DOHH2 (cell line): Measurements from ENCODE around the gene CANT1.

Experiments used
- H3F3A ChIP-seq: fragments of 200-600 bp; sonication (generic), shearing (Covaris generic); 2 replicates; pipeline ENCODE4 v1.6.0; 2016; ENCODE audit warnings: antibody characterized with exemption, mild to moderate bottlenecking; ENCODE audit not compliant: control insufficient read depth, insufficient read depth
- H3K27ac ChIP-seq: fragments of 200-600 bp; sonication (generic); 2 replicates; pipeline ENCODE4 v1.5.1; 2014; ENCODE audit warnings: low read depth, mild to moderate bottlenecking, low read length, moderate library complexity
- H3K27me3 ChIP-seq: fragments of 200-600 bp; sonication (generic); 2 replicates; pipeline ENCODE4 v1.6.1; 2014; ENCODE audit warnings: mild to moderate bottlenecking, low read length, mixed read lengths; ENCODE audit not compliant: control insufficient read depth
- H3K36me3 ChIP-seq: fragments of 200-600 bp; sonication (generic); 2 replicates; pipeline ENCODE4 v1.6.1; 2014; ENCODE audit warnings: mild to moderate bottlenecking, low read length, moderate library complexity, mixed read lengths; ENCODE audit not compliant: control insufficient read depth
- H3K4me1 ChIP-seq: fragments of 200-600 bp; sonication (generic); 2 replicates; pipeline ENCODE4 v1.6.1; 2014; ENCODE audit warnings: mild to moderate bottlenecking, low read length, mixed read lengths; ENCODE audit not compliant: control insufficient read depth
- H3K4me2 ChIP-seq: fragments of 200-600 bp; sonication (generic); 2 replicates; pipeline ENCODE4 v1.6.0; 2014; ENCODE audit warnings: mild to moderate bottlenecking, low read length, moderate library complexity
- H3K4me3 ChIP-seq: fragments of 200-600 bp; sonication (generic); 2 replicates; pipeline ENCODE4 v1.5.1; 2014; ENCODE audit warnings: mild to moderate bottlenecking, low read length, mixed read lengths
- H3K79me2 ChIP-seq: fragments of 200-600 bp; sonication (generic); 2 replicates; pipeline ENCODE4 v1.6.1; 2014; ENCODE audit warnings: mild to moderate bottlenecking, low read length, mixed read lengths; ENCODE audit not compliant: control insufficient read depth
- H3K9me2 ChIP-seq: fragments of 200-600 bp; sonication (generic); replicated peaks from 2 replicates; pipeline ENCODE4 v1.6.1; 2014; ENCODE audit warnings: mild to moderate bottlenecking, low read length, mixed read lengths; ENCODE audit not compliant: control insufficient read depth
- H3K9me3 ChIP-seq: fragments of 200-600 bp; sonication (generic); 2 replicates; pipeline ENCODE4 v1.6.1; 2014; ENCODE audit warnings: antibody characterized with exemption, low read length, mixed read lengths; ENCODE audit not compliant: control insufficient read depth, insufficient read depth
- H4K20me1 ChIP-seq: fragments of 200-600 bp; sonication (generic); 2 replicates; pipeline ENCODE4 v1.6.0; 2014; ENCODE audit warnings: low read depth, mild to moderate bottlenecking, antibody characterized with exemption, low read length, moderate library complexity; ENCODE audit not compliant: control insufficient read depth, insufficient read depth
- EZH2phosphoT487 ChIP-seq: fragments of 200-600 bp; sonication (generic); IDR thresholded peaks from 2 replicates; pipeline ENCODE4 v1.6.1; 2017; ENCODE audit warnings: borderline replicate concordance, mild to moderate bottlenecking, antibody characterized with exemption, low read length, moderate library complexity, mixed read lengths
- TF ChIP-seq, protein P1 (sequence below): fragments of 200-600 bp; sonication (generic); IDR thresholded peaks from one replicate; pipeline ENCODE4 v1.5.1; 2014; ENCODE audit warnings: antibody characterized with exemption, mild to moderate bottlenecking, low read depth, low read length; ENCODE audit not compliant: poor library complexity, severe bottlenecking

Gene CANT1

GRCh38 chr17:79048826-79049755 is 39.5 kb upstream of the CANT1 start:
- Histone ChIP-seq H3K36me3 (no peaks in the 10 kb centered on the region), H4K20me1 (no peaks in the 10 kb centered on the region), H3K4me2 (no peak overlapping the region), H3K9me3 (no peaks in the 10 kb centered on the region), H3K79me2 (no peaks in the 10 kb centered on the region), H3K4me3 (no peak overlapping the region), H3K9me2 (no peaks in the 10 kb centered on the region), H3F3A (no peaks in the 10 kb centered on the region), H3K4me1 (no peaks in the 10 kb centered on the region), H3K27ac (no peak overlapping the region), H3K27me3 (no peaks in the 10 kb centered on the region)
- TF ChIP-seq, protein P1, sequence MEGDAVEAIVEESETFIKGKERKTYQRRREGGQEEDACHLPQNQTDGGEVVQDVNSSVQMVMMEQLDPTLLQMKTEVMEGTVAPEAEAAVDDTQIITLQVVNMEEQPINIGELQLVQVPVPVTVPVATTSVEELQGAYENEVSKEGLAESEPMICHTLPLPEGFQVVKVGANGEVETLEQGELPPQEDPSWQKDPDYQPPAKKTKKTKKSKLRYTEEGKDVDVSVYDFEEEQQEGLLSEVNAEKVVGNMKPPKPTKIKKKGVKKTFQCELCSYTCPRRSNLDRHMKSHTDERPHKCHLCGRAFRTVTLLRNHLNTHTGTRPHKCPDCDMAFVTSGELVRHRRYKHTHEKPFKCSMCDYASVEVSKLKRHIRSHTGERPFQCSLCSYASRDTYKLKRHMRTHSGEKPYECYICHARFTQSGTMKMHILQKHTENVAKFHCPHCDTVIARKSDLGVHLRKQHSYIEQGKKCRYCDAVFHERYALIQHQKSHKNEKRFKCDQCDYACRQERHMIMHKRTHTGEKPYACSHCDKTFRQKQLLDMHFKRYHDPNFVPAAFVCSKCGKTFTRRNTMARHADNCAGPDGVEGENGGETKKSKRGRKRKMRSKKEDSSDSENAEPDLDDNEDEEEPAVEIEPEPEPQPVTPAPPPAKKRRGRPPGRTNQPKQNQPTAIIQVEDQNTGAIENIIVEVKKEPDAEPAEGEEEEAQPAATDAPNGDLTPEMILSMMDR, result no peak
- TF ChIP-seq EZH2phosphoT487, result no peak

DNA sequence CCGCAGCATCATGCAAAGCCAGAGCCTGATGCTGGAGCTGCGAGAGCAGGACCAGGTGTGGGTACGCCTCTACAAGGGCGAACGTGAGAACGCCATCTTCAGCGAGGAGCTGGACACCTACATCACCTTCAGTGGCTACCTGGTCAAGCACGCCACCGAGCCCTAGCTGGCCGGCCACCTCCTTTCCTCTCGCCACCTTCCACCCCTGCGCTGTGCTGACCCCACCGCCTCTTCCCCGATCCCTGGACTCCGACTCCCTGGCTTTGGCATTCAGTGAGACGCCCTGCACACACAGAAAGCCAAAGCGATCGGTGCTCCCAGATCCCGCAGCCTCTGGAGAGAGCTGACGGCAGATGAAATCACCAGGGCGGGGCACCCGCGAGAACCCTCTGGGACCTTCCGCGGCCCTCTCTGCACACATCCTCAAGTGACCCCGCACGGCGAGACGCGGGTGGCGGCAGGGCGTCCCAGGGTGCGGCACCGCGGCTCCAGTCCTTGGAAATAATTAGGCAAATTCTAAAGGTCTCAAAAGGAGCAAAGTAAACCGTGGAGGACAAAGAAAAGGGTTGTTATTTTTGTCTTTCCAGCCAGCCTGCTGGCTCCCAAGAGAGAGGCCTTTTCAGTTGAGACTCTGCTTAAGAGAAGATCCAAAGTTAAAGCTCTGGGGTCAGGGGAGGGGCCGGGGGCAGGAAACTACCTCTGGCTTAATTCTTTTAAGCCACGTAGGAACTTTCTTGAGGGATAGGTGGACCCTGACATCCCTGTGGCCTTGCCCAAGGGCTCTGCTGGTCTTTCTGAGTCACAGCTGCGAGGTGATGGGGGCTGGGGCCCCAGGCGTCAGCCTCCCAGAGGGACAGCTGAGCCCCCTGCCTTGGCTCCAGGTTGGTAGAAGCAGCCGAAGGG is 38.6 kb upstream of the CANT1 start:
- H3K4me2 ChIP-seq, result no peak overlapping the region
- no peaks in the 10 kb centered on the region for H3K9me3 ChIP-seq
- H3K79me2 ChIP-seq, result no peaks in the 10 kb centered on the region
- no peaks in the 10 kb centered on the region for H3K9me2 ChIP-seq
- no peaks in the 10 kb centered on the region for H3K27me3 ChIP-seq
- no peak for TF ChIP-seq EZH2phosphoT487
- TF ChIP-seq, protein P1, result no peak
- H4K20me1 ChIP-seq, result no peaks in the 10 kb centered on the region
- no peak overlapping the region for H3K4me3 ChIP-seq
- 0 out of 2 replicates have a peak, but pooled peaks cover under 1% of the 10 kb centered on the region for H3F3A ChIP-seq
- no peaks in the 10 kb centered on the region for H3K4me1 ChIP-seq
- H3K36me3 ChIP-seq, result no peaks in the 10 kb centered on the region
- H3K27ac ChIP-seq, result no peak overlapping the region

DNA sequence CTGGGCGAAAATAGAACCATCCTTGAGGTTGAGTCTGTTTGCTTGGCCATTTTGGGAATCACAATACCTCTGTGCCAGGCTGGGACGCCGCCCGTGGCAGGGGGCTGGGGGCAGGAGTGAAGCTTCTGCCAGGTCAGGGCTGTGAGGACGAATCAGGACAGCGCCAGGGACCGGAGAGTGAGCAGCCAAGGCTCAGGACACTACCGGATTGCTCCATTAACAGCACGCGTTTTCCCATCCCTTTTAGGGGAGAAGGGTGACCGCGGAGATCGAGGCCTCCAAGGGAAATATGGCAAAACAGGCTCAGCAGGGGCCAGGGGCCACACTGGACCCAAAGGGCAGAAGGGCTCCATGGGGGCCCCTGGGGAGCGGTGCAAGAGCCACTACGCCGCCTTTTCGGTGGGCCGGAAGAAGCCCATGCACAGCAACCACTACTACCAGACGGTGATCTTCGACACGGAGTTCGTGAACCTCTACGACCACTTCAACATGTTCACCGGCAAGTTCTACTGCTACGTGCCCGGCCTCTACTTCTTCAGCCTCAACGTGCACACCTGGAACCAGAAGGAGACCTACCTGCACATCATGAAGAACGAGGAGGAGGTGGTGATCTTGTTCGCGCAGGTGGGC is 37.8 kb upstream of the CANT1 start:
- Histone ChIP-seq H3K9me3 (no peaks in the 10 kb centered on the region), H3K9me2 (no peaks in the 10 kb centered on the region), H4K20me1 (no peaks in the 10 kb centered on the region), H3K36me3 (no peaks in the 10 kb centered on the region), H3K79me2 (no peaks in the 10 kb centered on the region), H3F3A (0 out of 2 replicates have a peak, but pooled peaks cover 2% of the 10 kb centered on the region), H3K27ac (no peak overlapping the region), H3K27me3 (no peaks in the 10 kb centered on the region), H3K4me2 (no peak overlapping the region), H3K4me3 (no peak overlapping the region), H3K4me1 (no peaks in the 10 kb centered on the region)
- no peak for TF ChIP-seq EZH2phosphoT487
- TF ChIP-seq, protein P1, result no peak
